GM18519 (cell line): ENCODE measurements around the gene SLC2A9.
"Not testable (repeated sequence)": the region's sequence is repeated elsewhere in the genome, so short reads cannot be mapped to it uniquely, and the experiment has no call there.

Experiments used
- ATAC-seq: cut with Tn5 transposase; IDR thresholded peaks from one replicate; pipeline ENCODE4 v1.9.1; 2021; ENCODE audit warnings: mild to moderate bottlenecking, moderate library complexity; ENCODE audit not compliant: unreplicated experiment, low FRiP score

The SLC2A9 gene

DNA sequence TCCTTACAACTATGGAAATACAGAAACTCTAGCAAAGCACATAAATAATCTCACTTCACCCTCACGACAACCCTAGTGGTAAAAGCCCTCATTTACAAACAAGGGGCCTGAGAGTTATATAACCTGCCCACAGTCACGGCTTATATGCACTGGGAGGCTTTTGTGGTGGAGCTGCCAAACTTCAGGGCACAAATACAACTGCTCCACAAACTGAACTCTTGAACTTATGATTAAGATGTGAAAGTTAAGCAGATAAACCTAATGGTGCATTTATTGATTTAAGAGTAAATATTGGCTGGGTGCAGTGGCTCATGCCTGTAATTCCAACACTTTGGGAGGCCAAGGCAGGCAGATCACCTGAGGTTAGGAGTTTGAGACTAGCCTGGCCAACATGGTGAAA is 19.0 kb downstream of the SLC2A9 start:
- no peak for ATAC-seq

GRCh38 chr4:10001757-10002156 is 19.5 kb downstream of the SLC2A9 start:
- no peak for ATAC-seq

DNA sequence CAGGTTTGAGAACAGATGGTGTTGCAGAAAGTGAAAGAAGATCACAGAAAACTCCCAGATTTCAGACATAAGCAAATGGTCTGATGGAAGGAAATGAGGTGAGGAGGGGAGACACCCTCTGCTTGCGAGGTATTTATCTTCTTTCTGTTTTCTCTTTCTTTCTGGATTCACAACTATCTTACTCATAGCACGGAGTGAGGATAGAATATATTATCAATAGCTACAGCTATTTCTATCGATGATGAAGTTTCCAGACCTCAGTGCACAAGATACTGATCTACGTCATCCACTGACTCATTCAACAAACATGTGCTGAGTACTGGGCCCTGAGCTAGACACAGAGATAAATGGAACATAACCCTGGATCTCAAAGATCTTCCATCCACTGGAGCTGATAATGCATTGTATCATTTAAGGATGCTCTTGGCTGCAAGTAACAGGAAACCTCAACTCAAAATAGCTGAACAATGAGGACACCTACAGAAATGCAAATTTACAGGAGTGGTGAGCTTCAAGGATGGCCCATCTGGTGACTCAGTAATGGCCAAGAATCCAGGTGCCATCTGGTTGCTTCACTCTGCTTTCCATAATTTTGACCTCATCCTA is 21.2 kb downstream of the SLC2A9 start:
- peak; percentile 71 for ATAC-seq

DNA sequence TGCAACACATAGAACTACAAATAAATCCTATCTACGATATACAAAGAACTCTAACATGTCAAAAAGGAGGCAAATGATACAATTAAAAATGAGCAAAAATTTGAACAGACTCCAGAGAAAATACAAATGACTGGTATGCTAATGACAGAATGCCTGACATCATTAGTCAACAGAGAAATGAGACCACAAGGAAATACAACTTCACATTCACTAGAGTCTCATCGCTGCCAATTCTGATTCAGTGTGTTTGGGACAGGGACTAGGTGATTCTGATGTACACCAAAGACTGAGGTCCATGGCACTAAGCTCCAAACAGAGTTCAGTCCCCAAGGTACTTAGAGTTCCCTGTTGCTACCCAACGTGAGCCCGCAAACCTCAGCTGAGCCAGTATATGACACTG is 23.4 kb downstream of the SLC2A9 start:
- ATAC-seq = no peak

DNA sequence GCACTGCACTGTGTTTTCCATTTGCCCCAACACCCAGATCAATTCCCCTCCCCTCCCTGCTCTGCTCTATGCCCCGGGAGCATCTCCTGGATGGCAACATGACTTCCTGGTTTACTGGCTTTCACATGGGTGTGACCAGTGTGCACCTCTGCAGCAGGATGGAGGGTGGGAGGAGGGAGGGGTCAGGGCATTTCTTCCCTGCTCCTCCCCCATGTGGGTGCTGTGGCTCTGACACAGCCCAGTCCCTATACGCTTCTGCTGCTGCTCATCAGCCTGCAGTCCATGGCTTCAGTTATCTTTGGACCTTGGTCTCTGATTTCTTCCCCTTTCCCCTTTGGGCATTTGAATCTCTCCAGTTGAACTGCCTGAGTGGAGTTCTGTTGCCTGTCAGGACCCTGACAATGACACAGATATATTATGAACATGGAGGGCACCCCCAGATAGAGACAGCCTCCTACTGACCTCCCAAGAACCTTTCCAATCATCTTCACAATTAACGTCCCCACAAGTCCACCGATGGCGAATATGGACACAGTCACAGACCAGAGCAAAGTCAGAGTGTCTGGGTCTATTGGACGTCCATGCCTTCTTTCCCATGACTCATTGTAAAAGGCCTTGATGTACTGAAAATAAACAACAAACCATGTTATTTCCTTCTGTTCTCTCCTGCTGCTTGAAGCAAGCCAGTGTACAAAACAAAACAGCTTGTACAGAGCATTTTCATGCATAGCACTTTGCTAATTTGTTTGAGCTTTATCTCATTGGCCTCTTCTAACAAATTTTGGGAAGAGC is 24.8 kb downstream of the SLC2A9 start:
- ATAC-seq = no peak

GRCh38 chr4:9994246-9994847 is 26.9 kb downstream of the SLC2A9 start:
- ATAC-seq = no peak

DNA sequence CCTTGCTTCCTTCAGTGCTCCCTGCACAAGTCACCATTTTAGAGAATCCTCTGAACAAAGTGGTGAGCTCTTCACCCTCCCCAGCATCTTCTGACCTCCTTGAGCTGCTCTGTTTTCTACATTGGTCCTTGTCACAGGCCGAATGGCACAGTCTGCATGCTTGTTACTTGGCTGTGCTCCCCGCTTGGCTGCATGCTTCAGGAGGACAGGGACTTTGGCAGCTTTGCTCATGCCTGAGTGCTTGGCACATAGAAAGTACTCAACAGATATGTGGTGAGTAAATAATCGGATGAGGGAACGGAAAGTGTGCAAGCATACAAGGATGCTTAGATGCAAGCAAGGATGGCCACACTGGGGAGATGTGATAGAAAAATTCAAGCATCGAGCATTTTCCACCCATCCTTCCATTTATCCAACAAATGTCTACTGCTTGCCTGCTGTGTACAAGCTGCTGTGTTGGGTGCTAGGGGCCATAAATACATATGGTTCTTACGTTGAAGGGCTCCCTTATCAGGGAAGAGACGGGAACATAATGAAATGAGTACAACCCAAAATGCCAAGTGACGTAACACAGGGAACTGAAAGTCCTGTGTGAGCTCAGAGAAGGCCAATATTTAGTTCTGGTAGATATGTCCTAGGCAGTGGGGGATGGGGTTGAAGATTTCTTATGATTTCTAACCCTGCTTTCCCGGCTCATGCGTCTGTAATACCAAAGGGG is 31.2 kb downstream of the SLC2A9 start:
- no peak for ATAC-seq

DNA sequence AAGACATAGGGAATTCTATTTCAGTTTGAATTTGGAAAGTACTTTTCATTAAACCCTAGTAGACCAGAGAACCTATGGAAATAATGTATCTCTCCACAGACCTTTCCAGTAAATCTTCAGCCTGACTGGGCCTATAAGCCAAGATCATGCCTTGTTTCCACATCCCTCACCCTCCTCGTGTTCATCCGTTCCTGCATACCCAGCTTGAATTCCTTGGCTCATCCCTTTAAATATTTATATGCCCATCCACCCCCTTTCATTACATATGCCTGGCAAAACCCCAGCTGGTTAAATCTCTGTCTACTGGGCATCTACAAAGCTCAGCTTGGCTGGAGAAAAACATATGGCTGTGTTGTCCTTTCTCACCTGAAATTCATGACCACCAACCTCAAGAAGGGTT is 32.4 kb downstream of the SLC2A9 start:
- ATAC-seq = no peak

DNA sequence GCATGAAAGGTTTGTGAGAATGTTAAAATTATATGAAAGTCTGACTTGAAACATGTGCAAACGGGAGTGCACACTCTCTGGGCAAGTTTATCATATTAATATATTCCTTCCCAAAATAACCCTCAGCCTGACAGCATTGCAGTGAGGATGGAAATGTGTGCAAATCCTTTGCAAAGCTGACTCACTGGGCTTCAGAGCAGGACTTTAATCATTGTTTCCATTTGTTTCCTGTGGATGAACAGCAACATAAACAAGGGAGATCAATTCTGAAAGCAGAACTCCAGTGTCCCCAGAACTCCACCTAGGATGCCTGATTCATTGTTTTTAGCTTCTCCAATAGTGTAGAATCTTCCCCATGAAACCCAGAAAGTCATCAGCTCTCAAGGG is 32.9 kb downstream of the SLC2A9 start:
- no peak for ATAC-seq

DNA sequence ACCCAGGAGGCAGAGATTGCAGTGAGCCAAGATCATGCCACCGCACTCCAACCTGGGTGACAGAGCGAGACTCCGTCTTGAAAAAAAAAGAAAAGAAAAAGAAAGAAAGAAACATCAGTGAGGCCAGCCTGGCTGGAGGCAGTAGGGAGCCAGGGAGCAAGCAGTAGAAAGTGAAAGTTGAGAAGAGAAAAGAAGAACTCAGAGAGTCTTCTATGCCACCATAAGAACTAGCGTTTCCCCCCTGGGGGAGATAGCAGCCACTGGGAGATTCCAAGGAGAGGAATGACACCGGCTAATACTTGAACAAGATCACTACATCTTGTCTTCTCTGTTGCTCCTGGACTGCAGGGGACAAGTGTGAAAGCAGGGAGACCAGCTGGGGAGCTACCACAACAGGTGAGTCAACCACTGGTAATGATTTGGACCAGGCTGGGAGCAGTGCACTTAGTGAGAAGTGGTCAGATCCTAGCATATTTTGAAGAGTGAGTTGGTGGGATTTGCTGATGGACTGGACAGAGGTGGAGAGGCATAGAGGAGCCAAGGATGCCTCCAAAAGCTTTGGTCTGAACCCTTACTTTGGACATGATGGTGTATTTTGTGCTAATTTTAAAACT is 33.4 kb downstream of the SLC2A9 start:
- no peak for ATAC-seq

DNA sequence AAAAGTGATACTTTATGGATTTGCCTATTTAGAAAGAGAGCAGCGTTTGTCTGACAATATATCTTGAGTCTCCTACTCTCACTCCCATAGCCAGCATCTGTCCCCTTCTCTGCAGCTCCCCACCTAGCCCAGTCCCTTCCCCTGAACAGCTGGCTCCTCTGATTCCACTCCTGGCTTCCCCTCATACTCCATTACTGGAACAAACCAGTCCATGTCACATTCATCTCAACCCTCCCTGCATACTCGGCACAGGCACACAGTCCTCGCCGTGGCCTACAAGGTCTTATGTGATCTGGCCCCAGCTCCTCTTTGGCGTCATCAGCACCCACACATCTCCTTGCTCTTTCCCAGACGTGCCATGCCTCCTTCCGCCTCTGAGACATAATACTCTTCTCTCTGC is 36.7 kb downstream of the SLC2A9 start:
- ATAC-seq = no peak

DNA sequence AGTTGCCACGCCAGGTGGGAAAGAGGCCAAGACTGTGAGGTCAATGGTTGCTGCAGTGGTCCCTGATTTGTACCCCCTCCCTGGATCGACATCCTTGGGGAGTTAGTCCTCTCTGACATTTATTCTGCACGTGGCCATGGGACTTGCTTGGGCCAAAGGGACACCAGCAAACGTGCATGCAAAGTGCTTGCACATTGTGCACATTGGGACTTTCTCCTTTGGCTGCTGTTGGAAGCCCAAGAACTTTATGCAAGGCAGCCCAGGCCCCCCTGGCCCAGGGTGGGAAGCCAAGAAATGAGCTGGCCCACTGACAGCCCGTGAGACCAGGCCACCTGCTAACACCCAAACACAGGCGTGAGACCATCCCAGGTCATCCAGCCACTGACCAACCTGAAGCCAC is 38.1 kb downstream of the SLC2A9 start:
- no peak for ATAC-seq

- ATAC-seq = not testable (repeated sequence)
Measured at GRCh38 chr4:9981899-9982298, 39.4 kb downstream of the SLC2A9 start.

DNA sequence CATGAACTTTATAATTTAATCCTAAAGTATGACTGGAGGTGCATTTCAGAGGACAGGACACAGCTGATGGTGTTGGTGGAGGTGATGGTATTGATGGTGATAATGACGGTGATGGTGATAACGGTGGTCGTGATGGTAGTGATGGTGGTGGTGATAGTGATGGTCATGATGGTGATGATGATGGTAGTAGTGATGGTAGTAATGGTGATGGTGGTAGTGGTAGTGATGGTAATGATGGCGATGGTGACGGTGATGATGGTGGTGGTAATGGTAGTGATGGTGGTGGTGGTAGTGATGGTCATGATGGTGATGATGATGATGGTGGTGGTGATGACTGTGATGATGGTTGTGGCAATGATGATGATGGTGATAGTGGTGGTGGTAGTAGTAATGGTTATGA is 40.4 kb downstream of the SLC2A9 start:
- ATAC-seq = no peak

DNA sequence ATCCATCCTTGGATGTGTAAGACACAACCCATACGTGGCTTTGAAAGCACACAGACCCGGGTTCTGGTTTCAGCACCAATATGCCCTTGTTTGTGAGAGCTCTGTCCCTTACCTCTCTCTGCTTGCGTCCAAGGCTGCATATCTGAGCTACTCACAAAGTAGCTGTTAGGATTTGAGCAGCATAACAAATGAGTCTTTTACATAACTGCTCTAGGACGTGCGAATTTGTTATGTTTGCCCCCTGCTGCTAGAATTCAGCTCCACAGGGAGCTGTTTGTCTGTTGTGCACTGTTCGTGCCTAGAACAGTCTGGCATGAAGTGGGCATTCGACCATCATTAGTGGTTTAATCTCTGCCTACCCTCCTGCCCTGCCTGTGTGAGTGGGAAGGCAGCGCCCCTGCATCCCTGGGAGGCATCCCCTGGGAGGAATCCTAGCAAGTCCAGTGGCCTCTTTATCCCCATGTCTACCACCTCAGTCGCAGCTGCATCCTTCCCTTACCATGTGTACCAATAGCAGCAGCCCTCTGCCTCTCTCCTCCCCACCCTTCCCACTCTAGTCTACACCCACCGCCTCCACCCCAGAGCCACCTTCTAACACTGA is 42.1 kb downstream of the SLC2A9 start:
- ATAC-seq = no peak

DNA sequence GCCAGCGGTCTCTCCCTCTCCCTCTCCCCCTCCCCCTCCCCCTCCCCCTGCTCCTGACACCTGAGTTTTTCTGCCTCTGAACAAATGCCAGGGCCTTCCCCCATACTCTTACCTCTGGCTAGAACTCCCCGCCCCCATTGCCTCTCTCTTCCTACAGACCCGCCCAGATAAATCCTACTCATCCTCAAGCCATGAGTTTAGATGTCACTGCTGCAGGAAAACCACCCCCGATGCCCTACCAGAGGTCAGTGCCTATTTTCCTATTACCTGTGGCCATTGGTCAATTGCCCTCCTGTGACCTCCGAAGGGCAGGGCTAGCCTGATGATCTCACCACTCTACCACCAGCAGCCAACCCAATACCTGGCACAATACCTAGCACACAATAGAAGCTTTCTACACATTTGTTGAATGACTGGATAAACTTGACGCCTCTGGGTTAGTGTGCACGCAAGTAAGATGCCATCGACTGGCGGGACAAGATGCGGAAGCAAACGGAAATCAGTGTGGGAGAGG is 43.7 kb downstream of the SLC2A9 start:
- no peak for ATAC-seq

GRCh38 chr4:9976781-9977180 is 44.5 kb downstream of the SLC2A9 start:
- ATAC-seq = no peak

- no peak for ATAC-seq
Measured at GRCh38 chr4:9976293-9976692, 45.0 kb downstream of the SLC2A9 start.

DNA sequence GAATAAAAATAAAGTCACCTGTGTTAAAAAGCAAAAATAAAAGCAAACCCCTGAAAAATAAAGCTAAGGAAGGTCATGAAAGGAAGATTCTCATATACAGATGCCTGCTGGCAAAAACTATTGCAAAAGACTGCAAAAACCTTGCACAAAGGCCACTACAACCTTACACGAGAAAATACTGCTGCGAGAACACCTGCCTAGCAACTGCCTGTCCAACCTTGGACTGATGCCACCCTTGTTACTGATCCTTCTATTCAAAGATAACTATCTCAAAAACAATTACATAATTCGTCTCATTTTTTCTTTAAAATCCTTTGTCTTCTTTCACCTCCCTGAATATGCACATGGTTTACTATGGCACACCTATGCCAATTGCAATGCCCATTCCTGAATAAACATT is 49.6 kb downstream of the SLC2A9 start:
- ATAC-seq = no peak

DNA sequence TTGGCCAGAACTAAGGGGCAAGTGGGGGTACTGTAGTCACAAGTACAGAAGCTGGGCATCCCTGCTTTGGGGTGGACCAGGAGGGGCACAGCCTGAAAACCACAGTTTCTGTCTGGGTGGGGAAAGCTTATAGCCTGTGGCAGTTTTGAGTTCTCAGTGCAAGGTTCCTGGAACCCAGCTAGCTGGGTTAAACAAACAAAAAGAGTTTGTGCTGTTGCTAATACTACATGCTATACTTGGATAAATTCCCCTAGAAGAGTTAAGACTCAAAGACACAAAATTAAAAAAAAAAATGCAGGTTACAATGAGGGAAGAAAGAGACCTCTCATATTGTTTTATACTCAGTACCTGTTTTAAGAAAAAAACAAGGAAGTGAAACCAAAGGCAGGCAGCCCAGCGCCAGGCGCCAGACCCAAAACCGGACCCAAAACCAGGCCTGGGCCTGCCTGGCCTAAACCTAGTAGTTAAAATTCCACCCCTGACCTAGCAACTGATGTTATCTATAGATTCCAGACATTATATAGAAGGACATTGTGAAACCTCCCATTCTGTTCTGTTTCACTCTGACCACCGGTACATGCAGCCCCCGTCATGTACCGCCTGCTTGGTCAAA is 50.8 kb downstream of the SLC2A9 start:
- ATAC-seq = peak; percentile 73
